ENCODE results near the gene RGS9. TPM values are rescaled to one million over a fixed set of nuclear protein-coding genes. Genes with fewer than 3 reads are reported as not detected.

RGS9 gene
- total and polyA plus RNA-seq, 10 donors = 5.5 to 9.6 (median 7.4) TPM

GRCh38 chr17:65147955-65148354 lies 10.8 kb downstream of the RGS9 start:
- no peak for DNase-seq
- intact Hi-C loops (cut with DNase I; ENCODE audit: low total_unique reads) = no loop called here
- Histone ChIP-seq H3K4me3 (no peak overlapping the region), H3K36me3 (no peaks in the 10 kb centered on the region), H3K27ac (no peak overlapping the region), H3K27me3 (replicated peaks in 1 of 7) (no peaks in the 10 kb centered on the region), H3K4me1 (peaks cover 0 to 11% (median 0%) of the 10 kb centered on the region in 6 donors), H3K9me3 (no peaks in the 10 kb centered on the region)
- TF ChIP-seq POLR2AphosphoS5 (IDR thresholded peaks at IDR 0.05) (no peak), POLR2A (IDR thresholded peaks at IDR 0.05) (no peak), CTCF (IDR thresholded peaks at IDR 0.05 in 8 of 11, conservative IDR thresholded peaks at IDR 0.05 in 3 of 11) (no peak)
- 85 to 92% (median 89%) methylated on average over 4 of the region's 4 CpGs for whole genome bisulfite sequencing, 5 donors

- Histone ChIP-seq H3K27ac (no peak overlapping the region), H3K4me1 (peaks cover 0 to 13% (median 9%) of the 10 kb centered on the region in 6 donors), H3K27me3 (replicated peaks in 1 of 7) (no peaks in the 10 kb centered on the region), H3K36me3 (no peaks in the 10 kb centered on the region), H3K9me3 (no peaks in the 10 kb centered on the region), H3K4me3 (no peak overlapping the region)
- DNase-seq = no peak
- intact Hi-C loops (cut with DNase I; ENCODE audit: low total_unique reads) = no loop called here
- 25 to 52% (median 45%) methylated on average over 4 of the region's 4 CpGs for WGBS, 5 donors
- TF ChIP-seq POLR2A (IDR thresholded peaks at IDR 0.05) (no peak), CTCF (IDR thresholded peaks at IDR 0.05 in 8 of 11, conservative IDR thresholded peaks at IDR 0.05 in 3 of 11) (no peak), POLR2AphosphoS5 (IDR thresholded peaks at IDR 0.05) (no peak)
These were observed 17.8 kb downstream of the RGS9 start for GRCh38 chr17:65154770-65155589.

GRCh38 chr17:65155622-65156021 lies 18.5 kb downstream of the RGS9 start:
- peaks cover 0 to 13% (median 9%) of the 10 kb centered on the region in 6 donors for H3K4me1 ChIP-seq
- intact Hi-C loops (cut with DNase I; ENCODE audit: low total_unique reads) = no loop called here
- WGBS, 5 donors = 14 to 34% (median 26%) methylated on average over 2 of the region's 2 CpGs

More at GRCh38 chr17:65155622-65156021, 18.5 kb downstream of the RGS9 start:
- H3K27ac ChIP-seq = no peak overlapping the region
- no peaks in the 10 kb centered on the region for H3K9me3 ChIP-seq
- TF ChIP-seq CTCF (IDR thresholded peaks at IDR 0.05 in 8 of 11, conservative IDR thresholded peaks at IDR 0.05 in 3 of 11) (no peak), POLR2A (IDR thresholded peaks at IDR 0.05) (no peak), POLR2AphosphoS5 (IDR thresholded peaks at IDR 0.05) (no peak)
- H3K27me3 ChIP-seq (replicated peaks in 1 of 7) = no peaks in the 10 kb centered on the region
- no peak for DNase-seq
- H3K36me3 ChIP-seq = no peaks in the 10 kb centered on the region
- H3K4me3 ChIP-seq = no peak overlapping the region

Data from spleen (tissue), 11 donors.